ENCODE measurements around the gene MBD2.
"Not testable (repeated sequence)": the region's sequence is repeated elsewhere in the genome, so short reads cannot be mapped to it uniquely, and the experiment has no call there.

Gene MBD2

GRCh38 chr18:54228364-54228763 lies 3.9 kb upstream of the MBD2 start:
- no peak overlapping the region for H3K4me3 ChIP-seq (ENCODE audit: low read depth, low read length)
- no peak for DNase-seq (ENCODE audit: low read depth)
- TF ChIP-seq CTCF (IDR thresholded peaks at IDR 0.05; ENCODE audit: low read depth, low read length, missing control alignments), result no peak

GRCh38 chr18:54223568-54224241 lies 764 bp downstream of the MBD2 start:
- no peak for TF ChIP-seq CTCF (IDR thresholded peaks at IDR 0.05; ENCODE audit: low read depth, low read length, missing control alignments)
- no peak for DNase-seq (ENCODE audit: low read depth)
- H3K4me3 ChIP-seq (ENCODE audit: low read depth, low read length), result peak overlapping the region; percentile 94

- H3K4me3 ChIP-seq (ENCODE audit: low read depth, low read length), result peak overlapping the region; percentile 94
- DNase-seq (ENCODE audit: low read depth), result no peak
- peak; percentile 47 for TF ChIP-seq CTCF (IDR thresholded peaks at IDR 0.05; ENCODE audit: low read depth, low read length, missing control alignments)
These were observed 1.4 kb downstream of the MBD2 start for GRCh38 chr18:54222922-54223567.

GRCh38 chr18:54220406-54220805 lies 4.1 kb downstream of the MBD2 start:
- no peak for TF ChIP-seq CTCF (IDR thresholded peaks at IDR 0.05; ENCODE audit: low read depth, low read length, missing control alignments)
- peak overlapping the region; percentile 94; the same call in 1 of the 2 replicates for H3K4me3 ChIP-seq (ENCODE audit: low read depth, low read length)
- DNase-seq (ENCODE audit: low read depth), result no peak

- H3K4me3 ChIP-seq (ENCODE audit: low read depth, low read length), result peak overlapping the region; percentile 47
- not testable (repeated sequence) for DNase-seq (ENCODE audit: low read depth)
These were observed 5.7 kb downstream of the MBD2 start for GRCh38 chr18:54218803-54219202.

- H3K4me3 ChIP-seq (ENCODE audit: low read depth, low read length), result peak overlapping the region; percentile 47; the same call in 1 of the 2 replicates
- DNase-seq (ENCODE audit: low read depth), result no peak
- TF ChIP-seq CTCF (IDR thresholded peaks at IDR 0.05; ENCODE audit: low read depth, low read length, missing control alignments), result no peak
These were observed 6.2 kb downstream of the MBD2 start for GRCh38 chr18:54218299-54218698.

DNA sequence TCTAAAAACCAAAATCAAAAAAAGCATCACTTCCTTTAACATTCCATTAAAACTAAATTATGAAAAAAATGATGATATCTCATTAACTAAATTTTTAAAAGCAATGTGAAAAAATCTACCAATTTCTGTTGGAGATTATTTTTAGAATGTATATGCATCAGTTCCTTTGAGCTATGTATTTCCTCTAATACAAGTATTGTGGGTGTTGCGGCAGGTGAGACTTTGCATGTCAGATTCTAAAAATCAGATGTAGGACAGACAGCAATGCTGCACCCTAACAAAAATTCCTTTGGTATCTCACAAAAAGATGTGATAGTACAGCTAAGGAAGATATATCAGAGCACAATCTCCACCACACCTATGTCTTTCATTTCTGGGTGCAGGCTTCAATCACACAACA lies 6.8 kb downstream of the MBD2 start:
- no peak for DNase-seq (ENCODE audit: low read depth)

More for the DNA sequence above, 6.8 kb downstream of the MBD2 start:
- H3K4me3 ChIP-seq (ENCODE audit: low read depth, low read length), result peak overlapping the region; percentile 39; the same call in 1 of the 2 replicates
- TF ChIP-seq CTCF (IDR thresholded peaks at IDR 0.05; ENCODE audit: low read depth, low read length, missing control alignments), result no peak

Measured in GM12864 (cell line).